Activated naive CD4-positive, alpha-beta T cell treated with anti-CD3 and anti-CD28 coated beads, Interleukin-2, amount 50 U/mL, for 24 hours (primary cell): ENCODE results near the gene MAPK14.
"Not testable (repeated sequence)": the region's sequence is repeated elsewhere in the genome, so short reads cannot be mapped to it uniquely, and the experiment has no call there.

Experiments used
- H3K27ac Mint-ChIP-seq: one replicate; pipeline ENCODE4 v1.8.0; 2021; ENCODE audit warnings: mild to moderate bottlenecking, mixed read lengths
- H3K27me3 Mint-ChIP-seq: one replicate; pipeline ENCODE4 v1.8.0; 2021; ENCODE audit warnings: mixed read lengths
- H3K36me3 Mint-ChIP-seq: one replicate; pipeline ENCODE4 v1.8.0; 2021; ENCODE audit warnings: mixed read lengths
- H3K4me1 Mint-ChIP-seq: one replicate; pipeline ENCODE4 v1.8.0; 2021; ENCODE audit warnings: mixed read lengths
- H3K4me3 Mint-ChIP-seq: one replicate; pipeline ENCODE4 v1.8.0; 2021; ENCODE audit warnings: mild to moderate bottlenecking, mixed read lengths
- H3K9me3 Mint-ChIP-seq: one replicate; pipeline ENCODE4 v1.8.0; 2021; ENCODE audit warnings: mixed read lengths

MAPK14 gene

GRCh38 chr6:36028877-36029324, 1.3 kb downstream of the MAPK14 start:
- no peaks in the 10 kb centered on the region for H3K36me3 Mint-ChIP-seq
- peaks cover 53% of the 10 kb centered on the region for H3K4me1 Mint-ChIP-seq
- peak overlapping the region; percentile 93 for H3K4me3 Mint-ChIP-seq
- H3K9me3 Mint-ChIP-seq, result no peaks in the 10 kb centered on the region
- peaks cover 11% of the 10 kb centered on the region for H3K27me3 Mint-ChIP-seq
- peak overlapping the region; percentile 91 for H3K27ac Mint-ChIP-seq

GRCh38 chr6:36029464-36029863, 1.9 kb downstream of the MAPK14 start:
- no peaks in the 10 kb centered on the region for H3K36me3 Mint-ChIP-seq
- H3K9me3 Mint-ChIP-seq, result no peaks in the 10 kb centered on the region
- peaks cover 58% of the 10 kb centered on the region for H3K4me1 Mint-ChIP-seq
- peak overlapping the region; percentile 93 for H3K4me3 Mint-ChIP-seq
- H3K27me3 Mint-ChIP-seq, result peaks cover 9% of the 10 kb centered on the region
- H3K27ac Mint-ChIP-seq, result peak overlapping the region; percentile 91

- Mint-ChIP-seq H3K9me3 (no peaks in the 10 kb centered on the region), H3K27ac (no peak overlapping the region), H3K4me3 (no peak overlapping the region), H3K27me3 (no peaks in the 10 kb centered on the region), H3K4me1 (peaks cover 71% of the 10 kb centered on the region), H3K36me3 (peaks cover 6% of the 10 kb centered on the region)
These were observed 4.7 kb downstream of the MAPK14 start for GRCh38 chr6:36032261-36032660.

GRCh38 chr6:36033144-36033543, 5.5 kb downstream of the MAPK14 start:
- Mint-ChIP-seq H3K4me3 (peak overlapping the region; percentile 54), H3K4me1 (peaks cover 77% of the 10 kb centered on the region)

GRCh38 chr6:36033935-36034334, 6.3 kb downstream of the MAPK14 start:
- Mint-ChIP-seq H3K4me1 (peaks cover 82% of the 10 kb centered on the region), H3K36me3 (peaks cover 6% of the 10 kb centered on the region)

More at GRCh38 chr6:36033144-36033543, 5.5 kb downstream of the MAPK14 start:
- H3K9me3 Mint-ChIP-seq, H3K27me3 Mint-ChIP-seq, H3K36me3 Mint-ChIP-seq: not testable (repeated sequence)
- H3K27ac Mint-ChIP-seq, result peak overlapping the region; percentile 51

GRCh38 chr6:36034441-36034840, 6.8 kb downstream of the MAPK14 start:
- Mint-ChIP-seq H3K27me3 (no peaks in the 10 kb centered on the region), H3K36me3 (peaks cover 6% of the 10 kb centered on the region), H3K4me3 (peak overlapping the region; percentile 54), H3K9me3 (no peaks in the 10 kb centered on the region), H3K27ac (no peak overlapping the region), H3K4me1 (peaks cover 84% of the 10 kb centered on the region)

More at GRCh38 chr6:36033935-36034334, 6.3 kb downstream of the MAPK14 start:
- Mint-ChIP-seq H3K9me3 (no peaks in the 10 kb centered on the region), H3K27ac (peak overlapping the region; percentile 35), H3K4me3 (peak overlapping the region; percentile 54), H3K27me3 (no peaks in the 10 kb centered on the region)

GRCh38 chr6:36035225-36035624, 7.6 kb downstream of the MAPK14 start:
- H3K27ac Mint-ChIP-seq, result no peak overlapping the region
- H3K36me3 Mint-ChIP-seq, result peaks cover 6% of the 10 kb centered on the region
- H3K27me3 Mint-ChIP-seq, result no peaks in the 10 kb centered on the region
- peaks cover 81% of the 10 kb centered on the region for H3K4me1 Mint-ChIP-seq
- peak overlapping the region; percentile 53 for H3K4me3 Mint-ChIP-seq
- H3K9me3 Mint-ChIP-seq, result no peaks in the 10 kb centered on the region

- peak overlapping the region; percentile 42 for H3K27ac Mint-ChIP-seq
- H3K4me3 Mint-ChIP-seq, result peak overlapping the region; percentile 68
- no peaks in the 10 kb centered on the region for H3K27me3 Mint-ChIP-seq
- H3K4me1 Mint-ChIP-seq, result peaks cover 81% of the 10 kb centered on the region
- H3K36me3 Mint-ChIP-seq, result peaks cover 10% of the 10 kb centered on the region
- no peaks in the 10 kb centered on the region for H3K9me3 Mint-ChIP-seq
These were observed 10.7 kb downstream of the MAPK14 start for GRCh38 chr6:36038120-36038876.

GRCh38 chr6:36039112-36039511, 11.5 kb downstream of the MAPK14 start:
- Mint-ChIP-seq H3K4me3 (no peak overlapping the region), H3K27ac (no peak overlapping the region), H3K27me3 (no peaks in the 10 kb centered on the region), H3K36me3 (peaks cover 12% of the 10 kb centered on the region), H3K9me3 (no peaks in the 10 kb centered on the region), H3K4me1 (peaks cover 76% of the 10 kb centered on the region)

- no peaks in the 10 kb centered on the region for H3K9me3 Mint-ChIP-seq
- peaks cover 9% of the 10 kb centered on the region for H3K36me3 Mint-ChIP-seq
- no peaks in the 10 kb centered on the region for H3K27me3 Mint-ChIP-seq
- H3K27ac Mint-ChIP-seq, result peak overlapping the region; percentile 38
- no peak overlapping the region for H3K4me3 Mint-ChIP-seq
- peaks cover 72% of the 10 kb centered on the region for H3K4me1 Mint-ChIP-seq
These were observed 13.3 kb downstream of the MAPK14 start for GRCh38 chr6:36040958-36041357.

GRCh38 chr6:36042618-36043260, 15.1 kb downstream of the MAPK14 start:
- Mint-ChIP-seq H3K4me1 (peaks cover 69% of the 10 kb centered on the region), H3K4me3 (no peak overlapping the region), H3K9me3 (no peaks in the 10 kb centered on the region), H3K27ac (no peak overlapping the region), H3K27me3 (no peaks in the 10 kb centered on the region), H3K36me3 (peaks cover 6% of the 10 kb centered on the region)

GRCh38 chr6:36049582-36049981, 22.0 kb downstream of the MAPK14 start:
- Mint-ChIP-seq H3K9me3 (no peaks in the 10 kb centered on the region), H3K27ac (no peak overlapping the region), H3K4me1 (peaks cover 19% of the 10 kb centered on the region), H3K36me3 (no peaks in the 10 kb centered on the region), H3K4me3 (no peak overlapping the region), H3K27me3 (no peaks in the 10 kb centered on the region)

- Mint-ChIP-seq H3K36me3 (no peaks in the 10 kb centered on the region), H3K4me3 (no peak overlapping the region), H3K27ac (no peak overlapping the region), H3K4me1 (peaks cover 23% of the 10 kb centered on the region), H3K27me3 (no peaks in the 10 kb centered on the region), H3K9me3 (no peaks in the 10 kb centered on the region)
These were observed 22.7 kb downstream of the MAPK14 start for GRCh38 chr6:36050305-36050704.

- H3K36me3 Mint-ChIP-seq, result no peaks in the 10 kb centered on the region
- H3K4me3 Mint-ChIP-seq, result no peak overlapping the region
- H3K9me3 Mint-ChIP-seq, result no peaks in the 10 kb centered on the region
- H3K4me1 Mint-ChIP-seq, result peaks cover 27% of the 10 kb centered on the region
- H3K27me3 Mint-ChIP-seq, result no peaks in the 10 kb centered on the region
- no peak overlapping the region for H3K27ac Mint-ChIP-seq
These were observed 23.5 kb downstream of the MAPK14 start for GRCh38 chr6:36050947-36051710.

GRCh38 chr6:36052097-36052496, 24.5 kb downstream of the MAPK14 start:
- Mint-ChIP-seq H3K9me3 (no peaks in the 10 kb centered on the region), H3K4me3 (no peak overlapping the region), H3K27me3 (no peaks in the 10 kb centered on the region), H3K36me3 (no peaks in the 10 kb centered on the region), H3K4me1 (peaks cover 30% of the 10 kb centered on the region), H3K27ac (no peak overlapping the region)

- Mint-ChIP-seq H3K36me3 (peaks cover 2% of the 10 kb centered on the region), H3K4me3 (no peak overlapping the region), H3K27ac (no peak overlapping the region), H3K27me3 (no peaks in the 10 kb centered on the region), H3K4me1 (peaks cover 29% of the 10 kb centered on the region), H3K9me3 (no peaks in the 10 kb centered on the region)
These were observed 26.3 kb downstream of the MAPK14 start for GRCh38 chr6:36053878-36054277.
